C1 segment of cervical spinal cord (tissue), 14 donors: ENCODE results near the gene ZNF326.
"Not testable (repeated sequence)": the region's sequence is repeated elsewhere in the genome, so short reads cannot be mapped to it uniquely, and the experiment has no call there.

Experiments used
- DNase-seq, 14 donors: peaks; one replicate each; lab custom pipeline; 2025; lab: John Stamatoyannopoulos, UW

ZNF326 gene

DNA sequence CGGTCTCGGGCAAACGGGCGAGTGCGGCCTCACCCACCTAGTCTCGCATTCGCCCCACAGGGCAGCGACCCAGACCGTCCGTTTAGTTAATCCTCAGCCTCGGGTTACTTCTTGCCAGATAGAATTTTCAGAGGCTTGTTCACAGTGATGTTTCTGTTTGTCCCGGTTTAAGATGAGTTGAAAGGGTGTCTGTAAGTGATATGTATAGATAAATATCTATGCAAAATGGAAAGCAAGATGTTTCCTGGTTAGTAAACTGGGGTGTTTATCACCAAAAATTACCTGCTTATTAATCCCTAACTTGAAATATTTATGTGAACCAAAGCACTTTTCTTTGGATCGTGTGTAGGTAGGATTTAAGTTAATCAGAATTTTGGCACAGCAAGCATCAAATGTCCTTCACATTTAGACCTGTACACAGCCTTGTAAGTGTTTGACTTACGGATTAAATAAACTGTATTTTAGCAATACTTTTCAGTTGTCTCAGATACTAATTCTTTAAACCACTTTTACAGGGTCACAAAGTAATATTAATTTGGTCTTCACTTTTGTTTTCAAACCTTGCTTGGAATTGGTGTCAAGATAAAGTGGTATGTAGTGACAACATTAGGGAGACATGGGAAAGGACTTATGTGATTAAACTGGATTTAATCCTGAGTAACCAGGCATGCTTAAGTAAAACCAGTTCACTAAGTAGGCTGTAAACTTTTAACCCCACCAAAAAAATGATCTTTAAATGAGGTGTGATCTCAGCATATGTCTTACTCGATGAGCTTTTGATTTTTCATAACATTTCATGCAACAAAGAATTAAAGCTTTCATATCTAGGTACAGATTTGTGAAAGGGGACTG lies 914 bp downstream of the ZNF326 start:
- DNase-seq, result peak in 1 of 14 donors; percentile 11

DNA sequence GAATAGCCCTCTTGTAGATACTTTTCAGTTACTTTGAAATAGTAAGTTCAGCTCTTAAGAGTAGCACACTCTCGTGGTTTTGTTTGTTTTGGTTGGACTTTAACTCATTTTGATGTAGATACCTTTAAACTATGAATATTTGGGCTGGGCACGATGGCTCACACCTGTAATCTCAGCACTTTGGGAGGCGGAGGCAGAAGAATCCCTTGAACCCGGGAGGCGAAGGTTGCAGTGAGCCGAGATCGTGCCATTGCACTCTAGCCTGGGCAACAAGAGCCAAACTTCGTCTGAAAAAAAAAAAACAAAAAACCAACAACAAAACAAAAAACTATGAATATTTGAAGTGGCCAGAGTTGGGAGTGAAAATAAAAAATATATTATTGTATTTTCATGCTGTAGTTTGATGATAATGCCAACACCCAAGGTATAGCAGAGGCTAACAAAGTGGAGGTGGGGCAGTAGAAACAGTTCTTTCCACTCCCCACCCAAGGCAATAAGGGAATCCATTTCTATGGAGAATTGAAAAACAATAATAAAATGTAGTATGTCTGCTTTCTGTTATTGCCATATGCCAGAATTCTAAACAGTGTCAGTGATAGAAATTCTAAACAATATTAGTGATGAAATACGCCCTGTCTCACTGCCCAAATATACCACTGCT lies 1.7 kb downstream of the ZNF326 start:
- no peak for DNase-seq

DNA sequence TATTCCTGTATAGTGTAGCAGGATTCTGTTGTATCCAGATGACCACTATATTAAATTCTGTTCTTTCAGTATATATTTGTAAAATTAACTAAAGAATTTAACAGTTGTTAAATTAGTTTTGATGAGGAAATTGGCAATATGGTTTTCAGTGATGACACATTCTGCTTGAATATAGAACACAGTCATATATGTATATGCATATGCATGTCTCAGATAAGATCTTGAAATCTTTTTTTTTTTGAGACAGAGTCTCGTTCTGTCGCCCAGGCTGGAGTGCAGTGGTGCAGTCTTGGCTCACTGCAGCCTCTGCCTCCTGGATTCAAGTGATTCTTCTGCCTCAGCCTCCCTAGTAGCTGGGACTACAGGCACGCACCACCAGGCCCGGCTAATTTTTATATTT lies 2.2 kb downstream of the ZNF326 start:
- DNase-seq, result not testable (repeated sequence)

DNA sequence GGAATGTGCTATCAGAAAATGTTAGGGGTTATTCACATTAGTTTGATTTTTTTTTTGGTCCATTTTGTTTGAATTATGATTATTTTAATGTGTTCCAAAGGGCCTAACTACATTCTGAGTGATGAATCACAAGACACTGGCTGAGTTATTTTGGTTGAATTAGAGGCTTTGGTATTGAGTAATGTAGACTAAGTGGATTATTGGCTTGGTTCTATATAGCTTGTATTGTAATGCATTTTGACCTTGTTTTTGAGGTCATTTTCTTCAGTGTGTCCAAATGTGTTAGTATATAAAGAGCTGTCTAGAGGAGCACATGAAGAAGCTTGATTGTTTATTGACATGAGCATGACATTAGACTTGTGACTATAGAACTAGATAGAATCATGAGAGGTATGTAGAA lies 3.4 kb downstream of the ZNF326 start:
- DNase-seq, result no peak

DNA sequence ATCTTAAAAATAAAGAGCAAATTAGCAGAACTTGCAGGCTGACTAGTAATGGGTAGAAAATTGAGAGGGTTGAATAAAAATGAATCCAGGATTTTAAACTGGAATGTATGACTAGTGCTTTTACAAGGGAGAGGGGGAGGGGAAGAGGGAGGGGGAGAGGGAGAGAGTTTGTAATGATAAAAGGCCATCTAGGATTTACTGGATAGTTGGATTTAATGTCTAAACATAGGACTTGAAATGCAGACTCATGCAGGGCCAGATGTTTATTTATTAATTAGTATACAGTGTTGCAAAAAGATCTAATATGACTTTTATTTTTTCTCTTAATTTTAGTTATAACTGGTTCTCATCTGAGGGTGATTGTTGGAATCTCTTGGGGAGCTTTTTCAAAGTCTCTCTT lies 4.3 kb downstream of the ZNF326 start:
- no peak for DNase-seq

DNA sequence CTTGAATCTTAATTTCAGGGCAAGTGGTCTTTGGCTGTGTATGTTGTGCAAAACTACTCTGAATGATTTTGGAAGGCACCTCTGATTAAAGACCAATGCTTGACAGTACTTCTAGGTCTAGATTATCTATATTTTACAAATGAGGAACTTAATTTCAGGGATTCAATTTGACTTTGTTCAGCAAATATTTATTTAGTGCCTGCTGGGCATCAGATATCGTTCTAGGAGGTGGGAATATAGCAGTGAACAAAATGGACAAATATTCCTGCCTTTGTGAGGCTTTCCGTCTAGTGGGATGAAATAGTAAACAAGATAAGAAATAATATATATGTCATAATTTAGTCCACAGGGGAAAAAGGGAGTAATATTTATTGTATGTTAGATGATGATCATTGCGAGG lies 4.7 kb downstream of the ZNF326 start:
- no peak for DNase-seq

DNA sequence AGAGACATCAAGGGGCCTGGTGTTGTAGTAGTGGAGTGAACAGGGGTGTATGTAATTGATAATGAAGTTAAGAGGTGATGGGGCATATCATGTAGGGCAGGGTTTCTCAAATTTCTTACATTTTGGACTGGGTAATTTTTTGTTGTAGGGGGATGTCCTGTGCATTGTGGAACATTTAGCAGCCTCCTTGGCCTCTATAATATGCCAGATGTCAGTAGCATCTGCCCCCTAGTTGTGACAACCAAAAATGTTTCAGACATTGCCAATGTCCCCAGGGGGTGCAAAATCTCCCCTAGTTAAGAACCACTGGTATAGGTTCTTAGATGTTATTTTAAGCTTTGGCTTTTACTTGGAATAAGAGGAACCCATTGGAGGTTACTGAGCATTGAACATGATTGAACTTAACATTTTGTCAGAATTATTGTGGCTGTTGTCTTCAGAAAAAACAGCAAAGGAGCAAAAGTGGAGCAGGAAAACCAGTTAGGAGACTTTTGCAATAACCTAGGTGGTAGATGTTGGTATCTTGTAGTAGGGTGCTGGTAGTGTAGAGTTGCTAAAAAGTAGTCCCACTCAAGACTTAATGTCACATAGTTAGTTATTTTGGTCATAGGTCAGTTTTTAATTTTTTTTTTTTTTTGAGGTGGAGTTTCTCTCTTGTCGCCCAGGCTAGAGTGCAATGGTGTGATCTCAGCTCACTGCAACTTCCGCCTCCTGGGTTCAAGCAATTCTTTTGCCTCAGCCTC lies 6.2 kb downstream of the ZNF326 start:
- no peak for DNase-seq

DNA sequence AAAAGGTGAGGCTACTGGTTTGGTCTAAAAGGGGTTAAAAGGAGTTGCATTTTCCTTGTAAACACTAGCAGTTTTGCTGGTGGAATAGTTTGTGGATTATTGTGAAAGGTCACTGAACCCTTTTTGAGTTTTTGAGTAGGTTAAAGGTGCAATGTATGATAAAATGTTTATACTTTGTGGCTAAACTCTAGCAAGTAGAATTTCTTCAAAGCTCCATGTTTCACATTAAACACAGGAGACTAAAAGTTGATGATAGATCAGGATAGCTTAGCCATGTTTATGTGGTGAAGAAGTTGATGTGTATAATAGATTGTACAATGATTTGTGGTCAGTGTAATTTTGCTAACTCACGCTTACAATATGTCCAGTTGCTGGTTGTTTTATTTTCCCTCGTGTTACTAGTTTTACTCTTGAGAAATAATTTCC lies 13.1 kb downstream of the ZNF326 start:
- no peak for DNase-seq

DNA sequence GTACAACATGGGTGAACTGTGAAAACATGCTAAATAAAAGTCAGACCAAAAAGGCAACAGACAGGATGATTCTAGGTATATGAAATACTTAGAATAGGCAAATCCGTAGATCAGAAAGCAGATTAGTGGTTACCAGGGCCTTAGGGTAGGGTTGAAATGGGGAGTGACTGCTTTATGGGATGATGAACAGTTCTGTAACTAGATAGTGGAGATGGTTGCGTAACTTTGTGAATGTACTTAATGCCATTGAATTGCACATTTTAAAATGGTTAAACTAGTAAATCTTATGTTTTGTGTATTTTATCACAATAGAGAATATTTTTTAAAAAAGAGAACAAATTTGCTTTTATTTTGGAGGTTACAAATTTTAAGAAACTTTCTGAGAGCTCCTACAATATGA lies 17.4 kb downstream of the ZNF326 start:
- DNase-seq, result no peak

DNA sequence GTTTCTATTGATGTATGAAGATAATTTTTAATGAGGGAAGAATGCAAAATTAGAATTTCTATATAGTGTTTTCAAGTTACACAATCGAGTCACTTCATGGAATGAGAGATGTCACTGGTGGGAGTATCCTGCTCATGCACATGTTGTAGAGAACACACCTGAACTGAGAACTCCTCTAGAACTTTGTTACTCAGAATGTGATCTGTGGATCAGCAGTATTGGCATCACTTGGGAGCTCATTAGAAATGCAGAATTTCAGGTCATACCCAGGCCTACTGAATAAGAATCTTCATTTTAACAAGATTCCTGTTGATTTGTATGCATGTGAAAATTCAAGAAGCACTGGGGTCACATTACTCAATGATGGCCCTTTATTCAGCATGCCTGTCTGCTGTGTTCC lies 28.8 kb downstream of the ZNF326 start:
- no peak for DNase-seq

DNA sequence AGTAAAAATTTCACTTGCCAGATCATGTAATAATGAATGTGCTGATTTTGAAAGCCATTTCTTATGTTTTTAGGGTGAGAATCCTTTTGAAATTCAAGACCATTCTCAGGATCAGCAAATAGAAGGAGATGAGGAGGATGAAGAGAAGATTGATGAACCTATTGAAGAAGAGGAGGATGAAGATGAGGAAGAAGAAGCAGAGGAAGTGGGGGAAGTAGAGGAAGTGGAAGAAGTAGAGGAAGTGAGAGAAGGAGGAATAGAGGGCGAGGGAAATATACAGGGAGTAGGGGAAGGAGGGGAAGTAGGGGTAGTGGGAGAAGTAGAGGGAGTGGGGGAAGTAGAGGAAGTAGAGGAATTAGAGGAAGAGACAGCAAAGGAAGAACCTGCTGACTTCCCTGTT lies 32.4 kb downstream of the ZNF326 start:
- DNase-seq, result no peak

DNA sequence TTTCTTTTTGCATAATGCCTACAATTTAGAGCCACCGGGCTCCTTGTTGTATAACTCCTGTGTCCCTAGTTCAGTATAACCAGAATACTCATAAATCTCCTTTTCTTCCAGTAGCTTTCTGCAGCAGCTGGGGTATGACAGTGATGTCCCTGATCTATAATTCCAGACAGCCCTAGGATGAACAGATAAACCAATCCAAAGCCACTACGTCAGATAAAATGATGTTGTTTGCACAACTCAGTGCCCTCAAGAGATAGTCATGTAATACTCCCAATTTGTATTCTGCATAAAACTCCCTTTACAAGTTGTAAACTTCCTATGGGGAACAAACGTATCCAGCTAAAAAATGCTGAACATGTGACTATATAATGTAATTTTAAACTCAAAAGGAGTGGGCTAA lies 44.7 kb downstream of the ZNF326 start:
- no peak for DNase-seq

DNA sequence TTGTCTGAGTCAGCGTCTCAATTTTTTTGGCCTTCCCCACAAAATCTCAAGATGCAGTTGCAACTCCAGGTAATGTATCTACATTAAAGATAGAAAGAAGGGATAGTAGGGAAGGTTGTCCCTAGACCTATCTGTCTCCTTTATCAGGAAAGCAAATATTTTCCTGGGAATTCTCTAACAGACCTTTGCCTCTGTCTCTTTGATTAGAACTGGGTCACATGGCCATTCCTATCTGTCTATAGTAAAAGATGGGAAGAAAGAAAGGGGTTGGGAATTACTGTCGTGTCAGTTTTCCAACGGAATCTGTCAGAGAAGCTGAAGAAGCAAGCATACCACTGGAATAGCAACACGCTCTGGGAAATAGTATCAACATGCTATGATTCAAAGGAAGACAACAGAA lies 48.7 kb downstream of the ZNF326 start:
- DNase-seq, result no peak

DNA sequence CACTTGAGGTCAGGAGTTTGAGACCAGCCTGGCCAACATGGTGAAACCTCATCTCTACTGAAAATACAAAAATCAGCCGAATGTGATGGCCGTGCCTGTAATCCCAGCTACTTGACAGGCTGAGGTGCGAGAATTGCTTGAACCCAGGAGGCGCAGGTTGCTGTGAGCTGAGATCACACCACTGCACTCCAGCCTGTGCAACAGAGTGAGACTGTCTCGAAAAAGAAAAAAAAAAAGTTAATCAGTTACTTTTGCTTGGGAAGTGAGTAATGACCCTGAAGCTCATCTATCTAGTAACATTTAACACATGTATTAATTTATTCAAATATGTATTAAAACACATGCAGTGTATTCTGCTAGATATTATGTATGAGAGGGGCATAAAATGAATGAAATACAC lies 49.4 kb downstream of the ZNF326 start:
- DNase-seq, result no peak

DNA sequence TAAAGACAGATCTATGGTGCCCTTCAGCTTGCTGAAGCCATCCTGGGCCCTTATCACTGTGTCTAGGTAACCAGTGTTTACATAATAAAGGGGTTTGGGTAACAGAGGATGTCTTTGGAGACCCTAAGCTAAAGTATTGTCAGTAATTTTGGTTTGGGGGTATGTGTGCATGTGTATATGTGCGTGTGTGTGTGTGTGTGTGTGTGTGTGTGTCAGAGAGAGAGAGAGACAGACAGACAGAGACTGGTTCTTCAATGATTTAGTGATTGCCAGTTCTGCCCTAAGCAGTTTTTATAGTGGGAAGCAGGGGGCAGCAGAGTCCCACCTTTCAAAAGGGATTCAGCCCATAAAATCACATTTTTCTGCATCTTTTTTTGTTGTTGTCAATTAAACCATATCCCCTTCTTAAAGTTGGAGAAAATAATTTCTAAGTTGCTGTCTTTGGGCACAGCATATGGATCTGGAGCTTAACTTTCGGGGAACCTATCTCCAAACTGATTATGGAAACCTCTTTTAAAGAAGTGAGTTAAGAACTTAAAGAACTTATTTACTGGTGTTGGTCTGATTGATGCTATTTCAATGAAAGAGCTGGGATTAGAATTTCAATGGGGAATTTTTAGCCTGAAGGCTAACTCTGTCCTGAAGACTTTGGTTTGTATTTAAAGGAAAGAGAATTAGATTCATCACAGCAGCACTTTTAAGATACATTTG lies 51.1 kb downstream of the ZNF326 start:
- DNase-seq, result no peak

DNA sequence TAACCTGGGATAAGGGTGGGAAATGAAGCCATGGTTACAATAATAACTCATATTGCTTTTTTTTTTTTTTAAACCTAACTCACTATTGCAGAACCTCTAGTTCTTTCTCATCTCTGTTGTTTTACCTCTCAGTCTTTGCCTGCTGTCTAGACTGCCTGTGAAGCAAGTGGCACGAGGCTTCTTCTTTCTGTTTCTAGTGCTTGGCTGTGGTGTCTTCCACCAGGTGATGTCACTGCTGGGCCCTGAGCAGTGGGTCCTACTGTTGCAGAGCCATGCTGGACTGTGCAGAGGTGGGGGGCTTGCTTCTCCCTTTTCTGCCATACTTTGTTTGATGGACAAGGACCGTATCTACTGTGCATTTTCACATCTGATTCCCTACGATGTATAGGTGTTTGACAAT lies 51.7 kb downstream of the ZNF326 start:
- DNase-seq, result no peak

DNA sequence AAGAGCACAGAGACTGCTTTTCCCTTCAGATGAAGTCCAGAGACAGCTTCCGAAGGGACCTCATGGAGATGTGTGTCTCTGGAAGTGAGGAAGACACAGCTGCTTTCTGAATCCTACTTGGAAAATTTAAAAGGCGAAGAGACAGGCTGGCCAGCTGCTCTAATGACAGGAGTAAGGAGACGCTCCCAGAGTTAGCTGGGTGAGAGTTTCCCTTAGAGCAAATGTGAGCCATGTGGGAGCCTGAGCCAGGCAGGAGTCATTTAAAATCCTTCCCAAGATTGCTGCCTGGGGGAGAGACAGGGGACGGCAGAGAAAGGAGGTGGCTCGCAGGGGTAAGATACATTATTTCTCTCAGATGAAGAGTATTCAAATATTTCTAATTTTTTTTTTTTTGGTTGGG lies 53.1 kb downstream of the ZNF326 start:
- DNase-seq, result no peak

DNA sequence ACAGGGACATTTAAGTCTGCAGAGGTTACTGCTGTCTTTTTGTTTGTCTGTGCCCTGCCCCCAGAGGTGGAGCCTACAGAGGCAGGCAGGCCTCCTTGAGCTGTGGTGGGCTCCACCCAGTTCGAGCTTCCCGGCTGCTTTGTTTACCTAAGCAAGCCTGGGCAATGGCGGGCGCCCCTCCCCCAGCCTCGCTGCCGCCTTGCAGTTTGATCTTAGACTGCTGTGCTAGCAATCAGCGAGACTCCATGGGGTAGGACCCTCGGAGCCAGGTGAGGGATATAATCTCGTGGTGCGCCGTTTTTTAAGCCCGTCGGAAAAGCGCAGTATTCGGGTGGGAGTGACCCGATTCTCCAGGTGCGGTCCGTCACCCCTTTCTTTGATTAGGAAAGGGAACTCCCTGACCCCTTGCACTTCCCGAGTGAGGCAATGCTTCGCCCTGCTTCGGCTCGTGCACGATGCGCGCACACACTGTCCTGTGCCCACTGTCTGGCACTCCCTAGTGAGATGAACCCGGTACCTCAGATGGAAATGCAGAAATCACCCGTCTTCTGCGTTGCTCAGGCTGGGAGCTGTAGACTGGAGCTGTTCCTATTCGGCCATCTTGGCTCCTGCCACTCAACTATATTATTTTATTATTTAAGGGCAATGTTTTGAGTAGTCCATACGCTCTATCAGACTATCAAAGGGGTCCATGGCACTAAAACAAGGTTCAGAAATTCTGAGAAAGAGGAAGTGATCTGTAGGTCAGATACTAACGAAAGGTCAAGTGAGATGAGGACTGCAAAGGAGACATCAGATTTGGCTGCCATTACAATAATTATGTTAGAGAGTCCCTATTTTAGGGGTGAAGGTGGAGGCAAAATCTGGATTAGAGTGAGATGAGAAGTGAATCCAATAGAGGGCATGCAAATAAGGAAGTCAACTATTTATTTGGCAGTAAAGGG lies 68.1 kb downstream of the ZNF326 start:
- DNase-seq, result not testable (repeated sequence)

DNA sequence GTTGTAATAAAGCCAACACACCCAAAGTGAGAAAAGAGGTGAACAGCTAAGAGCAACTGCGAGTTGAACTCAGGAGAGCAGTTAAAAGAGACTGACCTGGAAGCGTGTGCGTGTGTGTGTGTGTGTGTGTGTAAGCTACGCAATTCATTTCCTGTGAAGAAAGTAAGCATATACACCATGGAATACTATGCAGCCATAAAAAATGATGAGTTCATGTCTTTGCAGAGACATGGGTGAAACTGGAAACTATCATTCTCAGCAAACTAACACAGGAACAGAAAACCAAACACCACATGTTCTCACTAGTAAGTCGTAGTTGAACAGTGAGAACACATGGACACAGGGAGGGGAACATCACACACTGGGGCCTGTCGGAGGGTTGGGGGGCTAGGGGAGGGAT lies 69.2 kb downstream of the ZNF326 start:
- not testable (repeated sequence) for DNase-seq

DNA sequence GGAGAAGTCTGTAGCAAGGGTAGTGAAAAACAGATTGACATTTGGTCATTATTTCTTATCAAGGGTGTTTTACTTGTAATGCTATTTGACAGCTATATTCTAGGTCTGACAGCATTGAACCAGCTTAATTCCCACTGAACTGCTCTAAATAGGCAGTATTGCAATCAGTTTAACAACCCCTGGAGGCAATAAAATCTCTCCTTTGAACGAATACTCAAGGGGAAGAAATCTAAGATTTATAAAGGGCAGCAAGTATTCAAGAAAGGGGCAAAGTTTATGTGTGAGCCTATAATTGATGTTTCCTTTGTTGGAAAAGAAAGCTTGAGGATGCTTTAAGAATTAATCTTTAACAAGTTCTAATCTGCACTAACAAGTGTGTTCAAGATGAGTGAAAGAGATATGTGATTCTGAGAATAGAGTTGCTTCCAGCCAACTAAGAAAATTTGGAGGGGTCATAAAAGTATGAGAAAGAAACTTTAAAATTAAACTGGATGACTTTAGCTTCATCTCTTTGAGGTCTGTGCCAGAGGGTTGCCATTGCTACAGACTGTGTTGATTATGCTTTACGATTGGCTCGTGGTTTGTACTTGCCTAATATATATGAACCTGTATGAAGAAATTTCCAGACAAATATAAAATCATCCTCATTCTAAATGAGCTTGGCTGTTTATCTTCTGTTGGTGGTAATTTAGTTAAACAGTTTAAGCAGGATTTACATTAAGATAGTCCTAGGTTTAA lies 72.5 kb downstream of the ZNF326 start:
- no peak for DNase-seq
